22Rv1 (cell line): ENCODE results near the gene GTF2IRD1.

Experiments
- H3K27ac ChIP-seq: fragments of 450-650 bp; 2 replicates; pipeline ENCODE4 v1.5.1; 2017
- ZFX ChIP-seq: fragments of 450-650 bp; IDR thresholded peaks from 2 replicates; pipeline ENCODE4 v1.6.1; 2017; ENCODE audit warnings: antibody characterized with exemption, borderline replicate concordance
- TF ChIP-seq, protein P1 (sequence below): fragments of 450-650 bp; IDR thresholded peaks from 2 replicates; pipeline ENCODE4 v1.5.1; 2017; ENCODE audit warnings: mild to moderate bottlenecking

Gene GTF2IRD1

DNA sequence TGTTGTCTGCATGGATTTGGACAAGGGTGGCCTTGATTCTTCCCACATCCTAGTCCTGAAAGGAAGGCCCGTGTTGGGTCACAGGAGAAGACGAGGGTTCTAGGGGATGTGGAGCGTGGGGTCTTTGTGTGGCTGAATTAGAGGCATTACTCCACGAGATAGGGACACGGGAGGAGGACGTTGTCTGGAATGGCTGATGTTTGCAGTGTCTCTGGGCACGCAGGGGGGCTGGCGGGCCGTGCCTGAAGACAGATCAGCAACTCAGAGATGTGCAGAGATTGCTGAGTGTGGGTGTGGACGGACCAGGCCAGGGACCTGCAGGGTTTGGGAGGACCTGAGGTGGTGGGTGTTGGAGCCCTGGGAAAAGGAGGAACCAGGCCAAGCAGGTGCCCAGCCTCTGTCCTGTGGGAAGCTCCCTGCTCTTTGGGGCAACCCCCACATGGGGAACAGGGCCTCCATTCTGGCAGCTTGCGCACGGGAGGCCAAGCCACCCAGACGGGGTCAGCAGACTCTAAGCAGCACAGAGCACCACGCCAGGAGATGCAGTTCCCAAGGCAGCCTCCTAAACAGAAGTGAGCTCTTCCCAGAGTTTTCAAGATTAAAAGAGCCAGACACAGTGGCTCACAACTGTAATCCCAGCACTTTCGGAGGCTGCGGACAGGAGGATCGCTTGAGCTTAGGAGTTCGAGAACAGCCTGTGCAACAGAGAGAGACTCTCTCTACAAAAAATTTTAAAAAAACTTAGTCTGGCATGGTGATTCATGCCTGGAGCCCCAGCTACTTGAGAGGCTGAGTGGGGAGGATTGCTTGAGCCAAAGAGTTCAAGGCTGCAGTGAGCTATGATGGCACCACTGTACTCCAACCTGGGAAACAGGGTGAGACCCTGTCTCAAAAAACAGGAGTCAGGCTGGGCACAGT, 132.8 kb downstream of the GTF2IRD1 start:
- no peak overlapping the region for H3K27ac ChIP-seq
- TF ChIP-seq, protein P1, sequence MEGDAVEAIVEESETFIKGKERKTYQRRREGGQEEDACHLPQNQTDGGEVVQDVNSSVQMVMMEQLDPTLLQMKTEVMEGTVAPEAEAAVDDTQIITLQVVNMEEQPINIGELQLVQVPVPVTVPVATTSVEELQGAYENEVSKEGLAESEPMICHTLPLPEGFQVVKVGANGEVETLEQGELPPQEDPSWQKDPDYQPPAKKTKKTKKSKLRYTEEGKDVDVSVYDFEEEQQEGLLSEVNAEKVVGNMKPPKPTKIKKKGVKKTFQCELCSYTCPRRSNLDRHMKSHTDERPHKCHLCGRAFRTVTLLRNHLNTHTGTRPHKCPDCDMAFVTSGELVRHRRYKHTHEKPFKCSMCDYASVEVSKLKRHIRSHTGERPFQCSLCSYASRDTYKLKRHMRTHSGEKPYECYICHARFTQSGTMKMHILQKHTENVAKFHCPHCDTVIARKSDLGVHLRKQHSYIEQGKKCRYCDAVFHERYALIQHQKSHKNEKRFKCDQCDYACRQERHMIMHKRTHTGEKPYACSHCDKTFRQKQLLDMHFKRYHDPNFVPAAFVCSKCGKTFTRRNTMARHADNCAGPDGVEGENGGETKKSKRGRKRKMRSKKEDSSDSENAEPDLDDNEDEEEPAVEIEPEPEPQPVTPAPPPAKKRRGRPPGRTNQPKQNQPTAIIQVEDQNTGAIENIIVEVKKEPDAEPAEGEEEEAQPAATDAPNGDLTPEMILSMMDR = no peak
- no peak for TF ChIP-seq ZFX

DNA sequence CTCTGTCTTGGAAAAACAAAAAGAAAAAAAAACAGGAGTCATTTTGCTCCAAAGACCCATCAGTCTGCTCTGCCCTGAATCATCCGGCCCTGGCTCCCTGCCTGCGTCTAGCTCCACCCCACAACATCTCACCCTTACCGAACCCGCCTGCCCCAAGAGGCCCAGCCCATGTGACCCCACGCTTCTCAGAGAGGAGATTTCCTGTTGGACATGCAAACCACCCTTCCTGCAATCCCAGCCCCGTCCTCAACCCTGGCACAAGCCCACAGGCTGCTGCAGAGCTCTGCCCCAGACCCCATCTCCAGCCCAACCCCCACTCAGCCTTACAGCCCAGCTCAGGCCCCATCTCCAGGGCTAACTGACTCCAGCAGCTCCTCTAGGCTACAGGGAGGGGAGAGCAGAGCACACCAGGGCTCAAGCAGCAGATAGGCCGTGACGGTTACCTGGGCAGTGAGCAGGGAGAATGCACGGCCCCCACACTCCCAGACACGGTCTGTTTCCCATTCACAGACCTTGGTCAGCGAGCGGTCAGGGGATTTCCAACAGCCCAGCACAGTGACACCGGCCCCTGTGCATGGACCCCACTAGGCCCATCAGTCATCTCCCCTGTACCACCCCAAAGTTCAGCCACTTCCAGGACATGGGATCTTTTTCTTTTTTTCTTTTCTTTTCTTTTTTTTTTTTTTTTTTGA, 133.9 kb downstream of the GTF2IRD1 start:
- TF ChIP-seq, protein P1 = no peak
- no peak for TF ChIP-seq ZFX
- H3K27ac ChIP-seq = no peak overlapping the region

DNA sequence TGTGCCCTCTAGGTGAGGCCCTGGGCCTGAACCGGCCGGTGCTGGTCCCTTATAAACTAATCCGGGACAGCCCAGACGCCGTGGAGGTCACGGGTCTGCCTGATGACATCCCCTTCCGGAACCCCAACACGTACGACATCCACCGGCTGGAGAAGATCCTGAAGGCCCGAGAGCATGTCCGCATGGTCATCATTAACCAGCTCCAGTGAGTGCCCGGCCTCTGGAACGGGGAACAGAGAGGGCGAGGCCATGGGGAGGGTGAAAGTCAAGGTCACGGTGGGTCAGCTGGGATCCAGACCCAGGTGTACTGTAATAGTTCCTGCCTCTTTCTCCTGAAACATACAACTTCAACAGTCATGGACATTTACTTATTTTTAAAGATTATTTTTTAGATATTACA, 137.1 kb downstream of the GTF2IRD1 start:
- H3K27ac ChIP-seq = no peak overlapping the region
- TF ChIP-seq, protein P1 = no peak
- TF ChIP-seq ZFX = no peak

DNA sequence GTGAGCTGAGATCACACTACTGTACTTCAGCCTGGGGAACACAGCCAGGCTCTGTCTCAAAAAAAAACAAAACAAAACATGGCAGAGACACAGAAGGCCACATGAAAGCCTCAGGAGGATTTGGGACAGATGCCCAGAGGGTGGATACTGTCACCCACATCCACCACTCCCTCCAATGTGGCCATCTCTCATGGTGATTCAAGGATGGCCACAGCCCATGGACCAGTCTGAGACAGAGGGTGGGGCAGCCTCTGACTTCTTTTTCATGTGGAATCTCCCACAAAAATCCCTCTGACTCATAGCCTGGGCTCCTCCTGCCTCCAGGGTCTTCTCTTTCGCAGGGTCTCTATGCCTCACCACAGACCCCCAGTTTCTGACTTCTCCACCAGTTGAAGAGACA, 144.9 kb downstream of the GTF2IRD1 start:
- H3K27ac ChIP-seq = no peak overlapping the region
- no peak for TF ChIP-seq ZFX
- TF ChIP-seq, protein P1 = no peak

DNA sequence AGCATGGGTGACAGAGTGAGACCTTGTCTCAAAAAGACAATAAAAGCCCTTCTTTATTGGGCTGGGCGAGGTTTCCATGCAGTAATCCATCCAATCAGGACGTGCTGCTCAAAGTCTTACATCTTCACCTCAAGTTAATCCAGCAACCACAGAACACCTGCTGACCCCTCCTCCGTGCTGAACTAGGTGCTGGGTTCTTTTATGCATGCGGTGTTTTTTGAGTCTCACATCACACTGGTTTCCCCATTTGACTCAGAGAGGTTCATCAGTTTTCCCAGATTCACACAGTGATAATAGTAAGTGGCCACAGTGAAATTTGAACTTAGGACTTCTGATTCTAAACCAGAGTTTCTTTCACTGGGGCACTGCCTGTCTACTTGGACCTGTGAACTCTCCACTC, 145.5 kb downstream of the GTF2IRD1 start:
- H3K27ac ChIP-seq = no peak overlapping the region
- no peak for TF ChIP-seq ZFX
- TF ChIP-seq, protein P1 = no peak

DNA sequence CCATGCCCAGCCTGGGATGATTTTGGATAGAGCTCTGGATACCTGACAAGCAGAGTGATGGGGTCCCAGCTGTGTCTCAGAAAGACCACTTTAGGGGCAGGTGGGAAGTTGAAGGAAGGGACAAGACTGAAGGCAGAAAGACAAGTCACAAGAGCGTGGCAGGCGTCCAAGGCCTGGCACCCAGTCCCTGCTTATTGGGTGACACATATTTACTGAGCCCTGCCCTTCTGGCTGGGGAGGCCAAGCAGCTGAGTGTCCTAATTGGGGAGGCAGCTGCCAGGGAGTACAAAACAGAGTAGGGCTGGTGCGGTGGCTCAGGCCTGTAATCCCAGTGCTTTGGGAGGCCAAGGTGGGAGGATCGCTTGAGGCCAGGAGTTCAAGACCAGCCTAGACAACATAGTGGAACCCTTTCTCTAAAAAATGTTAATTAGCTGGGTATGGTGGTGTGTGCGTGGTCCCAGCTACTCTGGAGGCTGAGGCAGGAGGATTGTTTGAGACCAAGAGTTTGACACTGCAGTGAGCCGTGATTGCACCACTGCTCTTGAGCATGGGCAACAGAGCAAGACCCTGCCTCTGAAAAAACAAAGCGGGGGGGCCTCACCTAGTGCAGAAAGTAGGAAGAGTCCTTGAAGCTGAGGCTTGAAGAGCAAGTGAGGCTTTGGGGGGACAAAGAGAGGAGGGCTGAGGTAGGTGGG, 150.8 kb downstream of the GTF2IRD1 start:
- H3K27ac ChIP-seq = peak overlapping the region; percentile 68; the same call in 1 of the 2 replicates
- no peak for TF ChIP-seq ZFX
- TF ChIP-seq, protein P1 = no peak
